SK-N-MC (cell line): ENCODE results near the gene TRAPPC3.

ENCODE experiments used
- EZH2 ChIP-seq: fragments of 200-600 bp; sonication (generic); IDR thresholded peaks from one replicate; pipeline ENCODE4 v1.6.1; 2017; ENCODE audit warnings: antibody characterized with exemption
- POLR2AphosphoS5 ChIP-seq: IDR thresholded peaks from 2 replicates; pipeline ENCODE4 v1.6.1; 2012; ENCODE audit warnings: mild to moderate bottlenecking, low read depth, low read length, borderline replicate concordance

DNA sequence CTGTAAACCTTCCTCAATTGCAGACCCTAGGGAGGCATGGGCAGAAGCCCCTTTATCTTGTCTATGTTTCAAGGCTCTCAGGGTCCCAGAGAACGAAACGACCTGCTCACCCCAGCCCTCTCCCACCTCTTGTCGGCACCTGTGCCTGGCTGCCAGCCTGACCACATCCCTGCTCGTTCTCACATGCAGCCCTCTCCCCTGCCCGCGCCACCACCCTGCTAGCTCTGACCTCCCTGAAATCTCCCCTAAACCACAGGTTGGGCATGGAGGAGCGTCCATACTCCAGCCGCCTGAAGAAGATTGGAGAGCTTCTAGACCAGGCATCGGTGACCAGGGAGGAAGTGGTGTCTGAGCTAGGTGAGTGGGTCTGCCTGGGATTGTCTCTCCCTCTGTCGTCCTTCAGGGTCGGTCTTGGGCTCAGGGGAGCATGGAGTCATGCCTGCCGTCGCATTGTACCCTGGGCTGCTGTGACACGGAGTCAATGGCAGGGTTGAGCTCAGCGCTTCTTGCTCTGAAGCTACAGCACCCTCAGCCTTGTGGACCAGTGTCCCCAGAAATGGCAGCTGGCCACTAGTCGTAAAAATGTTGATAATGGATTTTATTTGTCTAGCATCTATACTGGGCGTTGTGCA lies 57.0 kb downstream of the TRAPPC3 start:
- TF ChIP-seq EZH2 (no peak), POLR2AphosphoS5 (no peak; the same call in 1 of the 2 replicates)
